ENCODE results near the gene CMTM4. TPM values are rescaled to one million over a fixed set of nuclear protein-coding genes. Genes with fewer than 3 reads are reported as not detected.
A peak's percentile ranks its signal among the peaks of the same experiment; 100 is the strongest.
"Not testable (repeated sequence)": the region's sequence is repeated elsewhere in the genome, so short reads cannot be mapped to it uniquely, and the experiment has no call there.

CMTM4 gene
- total RNA-seq, 1 experiment from 2014 or later, result 77.8 TPM

- Histone ChIP-seq H3K4me2 (ENCODE audit: low read length) (no peak overlapping the region), H3K27me3 (ENCODE audit: insufficient read depth, low read length) (no peaks in the 10 kb centered on the region), H3K9me3 (ENCODE audit: control insufficient read depth in 1 of 2, insufficient read depth in 1 of 2, low read depth in 1 of 2, low read length in 2 of 2) (no peaks in the 10 kb centered on the region), H4K20me1 (ENCODE audit: insufficient read depth) (no peaks in the 10 kb centered on the region), H3K4me1 (ENCODE audit: control insufficient read depth in 1 of 2, insufficient read depth in 2 of 2, low read length in 2 of 2) (peaks cover 3 to 10% of the 10 kb centered on the region in 2 experiments; a peak in 2 of 4 replicates), H3K4me3 (replicated peaks in 1 of 2; ENCODE audit: low read depth in 1 of 2, low read length in 2 of 2) (no peak overlapping the region), H3K36me3 (ENCODE audit: control insufficient read depth in 1 of 2, insufficient read depth in 2 of 2, low read length in 2 of 2) (no peaks in the 10 kb centered on the region), H3K27ac (ENCODE audit: low read depth, low read length) (no peak overlapping the region), H3K9ac (ENCODE audit: low read length) (no peak overlapping the region), H3K79me2 (ENCODE audit: insufficient read depth, low read length) (peaks cover 34% of the 10 kb centered on the region; the same call in 1 of the 2 replicates), H3K9me2 (ENCODE audit: insufficient read depth) (no peaks in the 10 kb centered on the region), H2AFZ (ENCODE audit: low read depth, low read length, poor library complexity, severe bottlenecking) (no peak overlapping the region)
- ChIA-PET CTCF (interaction anchor here (0.6 to 4.0 kb wide), 11 partner anchors 9 to 210 kb away, joined by 3 to 40 read pairs (median 6); partner anchors contain the start of genes DYNC1LI2 and NAE1), RAD21 (ENCODE audit: low non-redundant PET in 1 of 2, low total read pairs in 2 of 2, uncharacterized antibody in 2 of 2, unreplicated experiment in 2 of 2) (no interaction called here), POLR2A (interaction anchor here (0.7 kb wide), 1 partner anchor 63 kb away, joined by 4 read pairs; no protein-coding TSS in a partner anchor)
- peak; percentile 91 for ATAC-seq
- DNase-seq (ENCODE audit: low read depth, low spot score), result peak; percentile 21
- intact Hi-C loops (cut with micrococcal nuclease), result no loop called here
- BruUV-seq (replicated peaks), result no TSS peak
- TF ChIP-seq FOSL1 (IDR thresholded peaks at IDR 0.05; ENCODE audit: low read depth) (no peak), ZBTB33 (IDR thresholded peaks at IDR 0.05; ENCODE audit: extremely low read depth, insufficient replicate concordance, low read length) (no peak), EGR1 (IDR thresholded peaks at IDR 0.05; ENCODE audit: low read depth) (no peak), POLR2AphosphoS5 (IDR thresholded peaks at IDR 0.05; ENCODE audit: low read depth, low read length) (no peak), ZNF274 (IDR thresholded peaks at IDR 0.05; ENCODE audit: low read depth, low read length) (no peak), RAD21 (IDR thresholded peaks at IDR 0.05; ENCODE audit: low read depth) (peak; percentile 56), SIN3A (IDR thresholded peaks at IDR 0.05; ENCODE audit: low read depth) (no peak), CTCF (IDR thresholded peaks at IDR 0.05 in 2 of 3, conservative IDR thresholded peaks at IDR 0.05 in 1 of 3; ENCODE audit: borderline replicate concordance in 1 of 3, insufficient read depth in 1 of 3, low read depth in 2 of 3, low read length in 2 of 3) (peak; percentile 48 to 70 (median 62); a peak in 4 of 6 replicates)
Measured at GRCh38 chr16:66662445-66663194, 33.9 kb downstream of the CMTM4 start.

DNA sequence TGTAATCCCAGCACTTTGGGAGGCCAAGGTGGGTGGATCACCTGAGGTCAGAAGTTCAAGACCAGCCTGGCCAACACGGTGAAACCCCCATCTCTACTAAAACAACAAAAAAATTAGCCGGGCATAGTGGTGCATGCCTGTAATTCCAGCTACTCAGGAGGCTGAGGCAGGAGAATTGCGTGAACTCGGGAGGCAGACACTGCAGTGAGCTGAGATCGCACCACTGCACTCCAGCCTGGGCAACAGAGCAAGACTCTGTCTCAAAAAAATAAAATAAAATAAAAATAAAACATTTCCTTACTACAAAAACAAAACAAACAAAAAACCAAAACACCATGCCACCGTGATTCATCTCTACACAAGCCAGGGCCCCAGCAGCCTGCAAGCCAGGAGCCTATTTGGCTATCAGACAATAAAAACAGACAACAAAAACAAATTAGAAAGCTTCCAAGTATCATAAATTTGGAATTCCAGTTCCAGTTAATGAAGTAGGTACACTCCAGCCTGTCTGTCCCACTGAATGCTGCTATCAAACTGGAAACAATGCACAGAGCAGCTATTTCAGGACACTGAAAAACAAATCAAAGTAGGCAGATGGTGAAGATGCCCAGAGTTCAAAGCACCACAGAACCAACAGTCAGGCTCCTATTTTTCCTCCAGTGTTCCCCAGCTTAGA lies 34.7 kb downstream of the CMTM4 start:
- DNase-seq (ENCODE audit: low read depth, low spot score); intact Hi-C loops (cut with micrococcal nuclease): not testable (repeated sequence)
- CTCF ChIA-PET, result interaction anchor here (1.5 to 4.0 kb wide), 5 partner anchors 9 to 79 kb away, joined by 3 to 40 read pairs (median 14); no protein-coding TSS in a partner anchor

More for the DNA sequence above, 34.7 kb downstream of the CMTM4 start:
- H3K27ac ChIP-seq (ENCODE audit: low read depth, low read length); H3K9me2 ChIP-seq (ENCODE audit: insufficient read depth); BruUV-seq (replicated peaks); H2AFZ ChIP-seq (ENCODE audit: low read depth, low read length, poor library complexity, severe bottlenecking); H3K4me2 ChIP-seq (ENCODE audit: low read length); H3K36me3 ChIP-seq (ENCODE audit: control insufficient read depth in 1 of 2, insufficient read depth in 2 of 2, low read length in 2 of 2); ATAC-seq; H3K9me3 ChIP-seq (ENCODE audit: control insufficient read depth in 1 of 2, insufficient read depth in 1 of 2, low read depth in 1 of 2, low read length in 2 of 2); H3K4me3 ChIP-seq (replicated peaks in 1 of 2; ENCODE audit: low read depth in 1 of 2, low read length in 2 of 2); RAD21 ChIA-PET (ENCODE audit: low non-redundant PET in 1 of 2, low total read pairs in 2 of 2, uncharacterized antibody in 2 of 2, unreplicated experiment in 2 of 2); H4K20me1 ChIP-seq (ENCODE audit: insufficient read depth); H3K9ac ChIP-seq (ENCODE audit: low read length); POLR2A ChIA-PET; H3K27me3 ChIP-seq (ENCODE audit: insufficient read depth, low read length); H3K4me1 ChIP-seq (ENCODE audit: control insufficient read depth in 1 of 2, insufficient read depth in 2 of 2, low read length in 2 of 2): not testable (repeated sequence)
- H3K79me2 ChIP-seq (ENCODE audit: insufficient read depth, low read length), result peaks cover 43% of the 10 kb centered on the region; the same call in 1 of the 2 replicates

All from HCT116 (cell line).